SK-N-MC (cell line): ENCODE results near the gene TSPEAR.

Experiments
- EZH2 ChIP-seq: fragments of 200-600 bp; sonication (generic); IDR thresholded peaks from one replicate; pipeline ENCODE4 v1.6.1; 2017; ENCODE audit warnings: antibody characterized with exemption
- POLR2AphosphoS5 ChIP-seq: IDR thresholded peaks from 2 replicates; pipeline ENCODE4 v1.6.1; 2012; ENCODE audit warnings: mild to moderate bottlenecking, low read depth, low read length, borderline replicate concordance

DNA sequence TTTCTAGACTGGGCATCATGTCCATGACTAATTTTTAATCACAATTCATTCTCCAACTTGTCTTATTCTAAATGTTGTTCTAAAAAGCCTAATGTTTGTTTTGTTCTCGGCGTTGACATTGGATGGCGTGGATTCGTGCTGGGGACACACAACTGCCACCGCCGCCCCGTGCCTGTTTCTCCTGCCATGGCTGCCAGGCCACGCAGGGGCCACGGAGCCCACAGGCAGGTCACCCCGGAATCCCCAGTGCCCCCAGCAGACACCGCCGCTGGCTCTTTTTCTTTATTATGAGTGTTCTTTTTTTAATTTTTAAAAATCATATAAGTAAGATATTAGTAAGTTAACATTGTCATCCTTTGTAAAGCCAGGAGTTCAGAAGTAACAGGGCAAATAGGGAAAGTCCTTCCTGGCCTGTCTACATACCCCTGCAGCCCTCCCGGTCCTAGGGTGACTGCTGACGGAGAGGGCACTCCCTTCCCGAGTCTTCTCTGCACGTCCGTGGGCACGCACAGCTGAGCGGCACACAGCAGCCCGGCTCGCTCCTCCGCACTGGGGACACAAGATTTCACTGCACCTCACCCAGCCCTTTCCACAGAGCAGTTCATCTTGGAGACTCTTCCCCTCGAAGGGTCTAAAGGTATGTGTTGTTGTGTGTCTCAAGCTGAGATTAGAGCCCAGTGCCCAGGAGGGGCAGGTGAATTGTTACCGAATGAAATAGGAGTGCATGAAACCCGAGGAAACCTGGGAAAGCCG, 203.5 kb downstream of the TSPEAR start:
- no peak for TF ChIP-seq EZH2
- TF ChIP-seq POLR2AphosphoS5: no peak
